Smooth muscle cell (in vitro differentiated cells): ENCODE results near the gene GPRC6A. TPM values are rescaled to one million over a fixed set of nuclear protein-coding genes. Genes with fewer than 3 reads are reported as not detected.
"Not testable (repeated sequence)": the region's sequence is repeated elsewhere in the genome, so short reads cannot be mapped to it uniquely, and the experiment has no call there.

ENCODE experiments used
- DNase-seq: peaks from one replicate; lab custom pipeline; 2025; ENCODE audit not compliant: unreplicated experiment; lab: John Stamatoyannopoulos, UW
- H2AFZ ChIP-seq: fragments of 200-600 bp; sonication (generic); 2 replicates; pipeline ENCODE4 v1.6.0; 2016; ENCODE audit warnings: antibody characterized with exemption, low read depth, mild to moderate bottlenecking
- H3F3A ChIP-seq: fragments of 200-600 bp; sonication (generic); 2 replicates; pipeline ENCODE4 v1.6.0; 2017; ENCODE audit warnings: antibody characterized with exemption, low read depth
- H3K27ac ChIP-seq: fragments of 200-600 bp; sonication (generic); 2 replicates; pipeline ENCODE4 v1.5.1; 2016; ENCODE audit warnings: low read depth, mild to moderate bottlenecking
- H3K27me3 ChIP-seq: fragments of 200-600 bp; sonication (generic); 2 replicates; pipeline ENCODE4 v1.6.1; 2016; ENCODE audit warnings: low read depth, mild to moderate bottlenecking
- H3K36me3 ChIP-seq: fragments of 200-600 bp; sonication (generic); 2 replicates; pipeline ENCODE4 v1.5.1; 2016; ENCODE audit warnings: low read depth
- H3K4me1 ChIP-seq: fragments of 200-600 bp; sonication (generic); 2 replicates; pipeline ENCODE4 v1.5.1; 2016; ENCODE audit warnings: low read depth
- H3K4me2 ChIP-seq: fragments of 200-600 bp; sonication (generic); 2 replicates; pipeline ENCODE4 v1.6.0; 2016; ENCODE audit warnings: mild to moderate bottlenecking
- H3K4me3 ChIP-seq: fragments of 200-600 bp; sonication (generic); 2 replicates; pipeline ENCODE4 v1.5.1; 2016; ENCODE audit warnings: mild to moderate bottlenecking
- H3K79me2 ChIP-seq: fragments of 200-600 bp; sonication (generic); 2 replicates; pipeline ENCODE4 v1.6.0; 2016; ENCODE audit warnings: low read depth, mild to moderate bottlenecking
- H3K9ac ChIP-seq: fragments of 200-600 bp; sonication (generic); 2 replicates; pipeline ENCODE4 v1.6.0; 2016; ENCODE audit warnings: low read depth
- H3K9me3 ChIP-seq: fragments of 200-600 bp; sonication (generic); replicated peaks from 2 replicates; pipeline ENCODE4 v1.5.1; 2016; ENCODE audit warnings: low read depth
- H4K20me1 ChIP-seq: fragments of 200-600 bp; sonication (generic); 2 replicates; pipeline ENCODE4 v1.6.0; 2016; ENCODE audit warnings: low read depth
- CTCF ChIP-seq: fragments of 200-600 bp; sonication (generic); IDR thresholded peaks from 2 replicates; pipeline ENCODE4 v1.5.1; 2017; ENCODE audit warnings: borderline replicate concordance, mild to moderate bottlenecking, antibody characterized with exemption; ENCODE audit not compliant: insufficient read depth, poor library complexity, severe bottlenecking
- WGBS: methylation state at CpG from one replicate; pipeline ENCODE4 v1.1.7; 2016; ENCODE audit warnings: low lambda C conversion rate; 5-methylcytosine and 5-hydroxymethylcytosine counted together
- polyA plus RNA-seq: library from polyadenylated mRNA; unstranded; fragments of >200 nt; fragmentation: Nextera tagmentation; extraction: Ambion mirVana; gene quantifications from 2 replicates; pipeline ENCODE4 v1.2.1, GENCODE V29; 2016
- total RNA-seq: library from RNA; depleted of rRNA; stranded (reverse); fragments of >200 nt; gene quantifications from 2 replicates; pipeline ENCODE4 v1.2.3, GENCODE V29; 2014

GPRC6A gene
- total and polyA plus RNA-seq, 2 experiments from 2014 or later: not detected

GRCh38 chr6:116836606-116837342, 7.9 kb upstream of the GPRC6A start:
- H3K9me3 ChIP-seq: no peaks in the 10 kb centered on the region
- H3K79me2 ChIP-seq: no peaks in the 10 kb centered on the region
- no peak overlapping the region for H3K9ac ChIP-seq
- no peaks in the 10 kb centered on the region for H3F3A ChIP-seq
- H3K4me1 ChIP-seq: no peaks in the 10 kb centered on the region
- no peak for DNase-seq
- WGBS: 92% methylated on average over 5 of the region's 5 CpGs
- H3K36me3 ChIP-seq: no peaks in the 10 kb centered on the region
- no peak overlapping the region for H3K4me3 ChIP-seq
- no peak overlapping the region for H3K27ac ChIP-seq
- TF ChIP-seq CTCF: no peak
- H2AFZ ChIP-seq: no peak overlapping the region
- no peaks in the 10 kb centered on the region for H4K20me1 ChIP-seq
- no peak overlapping the region for H3K4me2 ChIP-seq
- H3K27me3 ChIP-seq: no peaks in the 10 kb centered on the region

- H4K20me1 ChIP-seq, H3K27ac ChIP-seq, H3K9ac ChIP-seq, H3K4me3 ChIP-seq, H3K9me3 ChIP-seq, DNase-seq, H3K36me3 ChIP-seq, H3K4me1 ChIP-seq, H3K27me3 ChIP-seq, H3K79me2 ChIP-seq, H3K4me2 ChIP-seq, H2AFZ ChIP-seq, H3F3A ChIP-seq: not testable (repeated sequence)
- WGBS: 92% methylated on average over 2 of the region's 2 CpGs
These were observed 5.6 kb upstream of the GPRC6A start for GRCh38 chr6:116834526-116834925.

GRCh38 chr6:116827561-116828240, 1.2 kb downstream of the GPRC6A start:
- H3K27ac ChIP-seq: no peak overlapping the region
- H4K20me1 ChIP-seq: no peaks in the 10 kb centered on the region
- no peak overlapping the region for H3K4me2 ChIP-seq
- no peak for TF ChIP-seq CTCF
- 62% methylated on average over 2 of the region's 2 CpGs for WGBS
- H3K79me2 ChIP-seq: no peaks in the 10 kb centered on the region
- no peaks in the 10 kb centered on the region for H3K36me3 ChIP-seq
- no peaks in the 10 kb centered on the region for H3K4me1 ChIP-seq
- no peaks in the 10 kb centered on the region for H3K27me3 ChIP-seq
- no peak for DNase-seq
- no peaks in the 10 kb centered on the region for H3F3A ChIP-seq
- H2AFZ ChIP-seq: no peak overlapping the region
- peaks cover 4% of the 10 kb centered on the region for H3K9me3 ChIP-seq
- no peak overlapping the region for H3K9ac ChIP-seq
- no peak overlapping the region for H3K4me3 ChIP-seq

- 90% methylated on average over 12 of the region's 15 CpGs for WGBS
- H2AFZ ChIP-seq, H3K27ac ChIP-seq, H3K9me3 ChIP-seq, H3F3A ChIP-seq, H4K20me1 ChIP-seq, DNase-seq, H3K4me1 ChIP-seq, H3K9ac ChIP-seq, H3K36me3 ChIP-seq, H3K4me2 ChIP-seq, H3K79me2 ChIP-seq, H3K4me3 ChIP-seq, H3K27me3 ChIP-seq: not testable (repeated sequence)
These were observed 12.5 kb downstream of the GPRC6A start for GRCh38 chr6:116816336-116816735.
